PC-3 (cell line): Measurements from ENCODE around the gene KLF13. TPM values are rescaled to one million over a fixed set of nuclear protein-coding genes. Genes with fewer than 3 reads are reported as not detected.

Experiments
- ATAC-seq: fragments of 200-7000 bp; cut with Tn5 transposase; 2 replicates; pipeline ENCODE4 v1.9.1; 2020; ENCODE audit warnings: mild to moderate bottlenecking, moderate library complexity
- BruUV-seq: library from RNA; stranded (reverse); fragments of 400-500 nt; replicated peaks from 2 replicates; lab custom pipeline; 2021; lab: Mats Ljungman, UMichigan
- CTCF ChIA-PET: fragments of 300-600 bp; sonication (Branson Sonifier 250); formaldehyde crosslinking; loops from one replicate; lab custom pipeline; 2022; ENCODE audit warnings: antibody characterized with exemption; lab: Charles Lee
- POLR2A ChIA-PET: fragments of 300-600 bp; sonication (Branson Sonifier 250); formaldehyde crosslinking; loops from one replicate; lab custom pipeline; 2022; ENCODE audit warnings: antibody characterized with exemption; ENCODE audit not compliant: unreplicated experiment; lab: Charles Lee
- DNase-seq: peaks from one replicate; pipeline ENCODE4 v3.0.0-alpha.2; 2015
- H2AFZ ChIP-seq: fragments of 300-600 bp; sonication (generic); 2 replicates; pipeline ENCODE4 v1.6.0; 2016; ENCODE audit warnings: antibody characterized with exemption, low read length
- H3F3A ChIP-seq: fragments of 300-600 bp; sonication (generic); one replicate; pipeline ENCODE4 v1.6.0; 2017; ENCODE audit warnings: antibody characterized with exemption, low read length, control low read depth, mild to moderate bottlenecking; ENCODE audit not compliant: unreplicated experiment
- H3K27ac ChIP-seq: fragments of 300-600 bp; sonication (generic); 2 replicates; pipeline ENCODE4 v1.5.1; 2016; ENCODE audit warnings: mild to moderate bottlenecking, low read length
- H3K27me3 ChIP-seq: fragments of 300-600 bp; sonication (generic); 2 replicates; pipeline ENCODE4 v1.6.1; 2016; ENCODE audit warnings: low read length, mixed read lengths
- H3K36me3 ChIP-seq: fragments of 300-600 bp; sonication (generic); 2 replicates; pipeline ENCODE4 v1.6.1; 2016; ENCODE audit warnings: low read depth, mixed run types, low read length, mixed read lengths
- H3K4me1 ChIP-seq: fragments of 300-600 bp; sonication (generic); 2 replicates; pipeline ENCODE4 v1.5.1; 2016; ENCODE audit warnings: low read length; ENCODE audit not compliant: insufficient read depth
- H3K4me2 ChIP-seq: fragments of 300-600 bp; sonication (generic); 2 replicates; pipeline ENCODE4 v1.6.0; 2016; ENCODE audit warnings: low read length
- H3K4me3 ChIP-seq: fragments of 300-600 bp; sonication (generic); 2 replicates; pipeline ENCODE4 v1.5.1; 2016; ENCODE audit warnings: mild to moderate bottlenecking, low read length, mixed read lengths
- H3K79me2 ChIP-seq: fragments of 300-600 bp; sonication (generic); 2 replicates; pipeline ENCODE4 v1.6.1; 2017; ENCODE audit warnings: low read length, mixed read lengths
- H3K9ac ChIP-seq: fragments of 300-600 bp; sonication (generic); 2 replicates; pipeline ENCODE4 v1.6.0; 2016; ENCODE audit warnings: mild to moderate bottlenecking, low read length
- H3K9me2 ChIP-seq: fragments of 300-600 bp; sonication (generic); replicated peaks from 2 replicates; pipeline ENCODE4 v1.6.1; 2016; ENCODE audit warnings: mixed run types, low read length, mixed read lengths
- H3K9me3 ChIP-seq: fragments of 300-600 bp; sonication (generic); 2 replicates; pipeline ENCODE4 v1.6.1; 2016; ENCODE audit warnings: low read length, mixed read lengths
- H4K20me1 ChIP-seq: fragments of 300-600 bp; sonication (generic); 2 replicates; pipeline ENCODE4 v1.6.1; 2016; ENCODE audit warnings: low read length, mixed read lengths
- EZH2 ChIP-seq: fragments of 300-600 bp; sonication (generic); IDR thresholded peaks from one replicate; pipeline ENCODE4 v1.6.1; 2017; ENCODE audit warnings: antibody characterized with exemption, mild to moderate bottlenecking, low read length; ENCODE audit not compliant: unreplicated experiment
- EZH2phosphoT487 ChIP-seq: fragments of 300-600 bp; sonication (generic); IDR thresholded peaks from 2 replicates; pipeline ENCODE4 v1.6.1; 2018; ENCODE audit warnings: mild to moderate bottlenecking, antibody characterized with exemption, low read length, borderline replicate concordance
- intact Hi-C: fragments of 100-400 bp; cut with micrococcal nuclease; formaldehyde crosslinking; loops from 2 replicates; pipeline ENCODE4 v1.9.0; 2023
- total RNA-seq: library from RNA; depleted of rRNA; stranded (reverse); fragments of >200 nt; gene quantifications from 2 replicates; pipeline ENCODE4 v1.2.3, GENCODE V29; 2014
- TF ChIP-seq, protein P1 (sequence below): fragments of 300-600 bp; sonication (generic); conservative IDR thresholded peaks from 2 replicates; pipeline ENCODE4 v1.5.1; 2017; ENCODE audit warnings: antibody characterized with exemption, low read depth, mild to moderate bottlenecking, low read length

KLF13 gene
- total RNA-seq, 1 experiment from 2014 or later: 11.4 TPM

DNA sequence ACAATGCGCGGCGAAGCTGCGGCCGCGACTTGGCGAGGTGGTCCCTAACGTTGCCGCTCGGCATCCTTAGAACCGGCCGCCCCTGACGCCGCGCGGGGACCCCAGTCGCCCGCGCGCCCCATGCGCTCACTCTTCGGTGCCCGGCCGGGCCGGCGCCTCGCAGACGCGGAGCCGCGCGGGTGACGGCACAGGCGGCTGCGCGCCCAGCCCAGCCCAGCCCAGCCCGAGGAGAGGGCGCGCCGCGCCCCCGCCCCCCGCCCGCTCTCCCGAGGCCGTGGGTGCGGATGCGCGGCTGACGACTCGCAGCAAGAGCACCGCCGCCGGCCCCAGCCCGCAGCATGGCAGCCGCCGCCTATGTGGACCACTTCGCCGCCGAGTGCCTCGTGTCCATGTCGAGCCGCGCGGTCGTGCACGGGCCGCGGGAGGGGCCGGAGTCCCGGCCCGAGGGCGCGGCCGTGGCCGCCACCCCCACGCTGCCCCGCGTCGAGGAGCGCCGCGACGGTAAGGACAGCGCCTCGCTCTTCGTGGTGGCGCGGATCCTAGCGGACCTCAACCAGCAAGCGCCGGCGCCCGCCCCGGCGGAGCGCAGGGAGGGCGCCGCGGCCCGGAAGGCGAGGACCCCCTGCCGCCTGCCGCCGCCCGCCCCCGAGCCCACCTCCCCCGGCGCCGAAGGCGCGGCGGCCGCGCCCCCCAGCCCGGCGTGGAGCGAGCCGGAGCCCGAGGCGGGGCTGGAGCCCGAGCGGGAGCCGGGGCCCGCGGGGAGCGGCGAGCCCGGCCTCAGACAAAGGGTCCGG is 437 bp downstream of the KLF13 start:
- Histone ChIP-seq H4K20me1 (no peaks in the 10 kb centered on the region), H2AFZ (peak overlapping the region; percentile 71; the same call in 1 of the 2 replicates), H3K4me2 (peak overlapping the region; percentile 77), H3K27me3 (no peaks in the 10 kb centered on the region), H3K36me3 (no peaks in the 10 kb centered on the region), H3K9ac (no peak overlapping the region), H3K4me3 (peak overlapping the region; percentile 89), H3K79me2 (peaks cover 22% of the 10 kb centered on the region; the same call in 1 of the 2 replicates), H3K4me1 (peaks cover 10% of the 10 kb centered on the region; the same call in 1 of the 2 replicates), H3K9me2 (no peaks in the 10 kb centered on the region), H3K9me3 (no peaks in the 10 kb centered on the region), H3K27ac (no peak overlapping the region), H3F3A (no peaks in the 10 kb centered on the region)
- ATAC-seq (peak; percentile 46), DNase-seq (peak; percentile 55)
- intact Hi-C loops: loop anchor here (1.0 to 10.0 kb wide), 8 partner anchors 30 to 700 kb away; partner anchors contain the start of genes ARHGAP11B, MTMR10 and OTUD7A
- CTCF ChIA-PET: interaction anchor here (0.6 to 2.1 kb wide), 2 partner anchors 108 to 259 kb away, joined by 5 read pairs; no protein-coding TSS in a partner anchor
- no peak for TF ChIP-seq EZH2phosphoT487
- TF ChIP-seq EZH2: no peak
- TF ChIP-seq, protein P1, sequence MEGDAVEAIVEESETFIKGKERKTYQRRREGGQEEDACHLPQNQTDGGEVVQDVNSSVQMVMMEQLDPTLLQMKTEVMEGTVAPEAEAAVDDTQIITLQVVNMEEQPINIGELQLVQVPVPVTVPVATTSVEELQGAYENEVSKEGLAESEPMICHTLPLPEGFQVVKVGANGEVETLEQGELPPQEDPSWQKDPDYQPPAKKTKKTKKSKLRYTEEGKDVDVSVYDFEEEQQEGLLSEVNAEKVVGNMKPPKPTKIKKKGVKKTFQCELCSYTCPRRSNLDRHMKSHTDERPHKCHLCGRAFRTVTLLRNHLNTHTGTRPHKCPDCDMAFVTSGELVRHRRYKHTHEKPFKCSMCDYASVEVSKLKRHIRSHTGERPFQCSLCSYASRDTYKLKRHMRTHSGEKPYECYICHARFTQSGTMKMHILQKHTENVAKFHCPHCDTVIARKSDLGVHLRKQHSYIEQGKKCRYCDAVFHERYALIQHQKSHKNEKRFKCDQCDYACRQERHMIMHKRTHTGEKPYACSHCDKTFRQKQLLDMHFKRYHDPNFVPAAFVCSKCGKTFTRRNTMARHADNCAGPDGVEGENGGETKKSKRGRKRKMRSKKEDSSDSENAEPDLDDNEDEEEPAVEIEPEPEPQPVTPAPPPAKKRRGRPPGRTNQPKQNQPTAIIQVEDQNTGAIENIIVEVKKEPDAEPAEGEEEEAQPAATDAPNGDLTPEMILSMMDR: no peak
- POLR2A ChIA-PET: interaction anchor here (0.7 kb wide), 1 partner anchor 1781 kb away, joined by 4 read pairs; no protein-coding TSS in a partner anchor
- no TSS peak for BruUV-seq

DNA sequence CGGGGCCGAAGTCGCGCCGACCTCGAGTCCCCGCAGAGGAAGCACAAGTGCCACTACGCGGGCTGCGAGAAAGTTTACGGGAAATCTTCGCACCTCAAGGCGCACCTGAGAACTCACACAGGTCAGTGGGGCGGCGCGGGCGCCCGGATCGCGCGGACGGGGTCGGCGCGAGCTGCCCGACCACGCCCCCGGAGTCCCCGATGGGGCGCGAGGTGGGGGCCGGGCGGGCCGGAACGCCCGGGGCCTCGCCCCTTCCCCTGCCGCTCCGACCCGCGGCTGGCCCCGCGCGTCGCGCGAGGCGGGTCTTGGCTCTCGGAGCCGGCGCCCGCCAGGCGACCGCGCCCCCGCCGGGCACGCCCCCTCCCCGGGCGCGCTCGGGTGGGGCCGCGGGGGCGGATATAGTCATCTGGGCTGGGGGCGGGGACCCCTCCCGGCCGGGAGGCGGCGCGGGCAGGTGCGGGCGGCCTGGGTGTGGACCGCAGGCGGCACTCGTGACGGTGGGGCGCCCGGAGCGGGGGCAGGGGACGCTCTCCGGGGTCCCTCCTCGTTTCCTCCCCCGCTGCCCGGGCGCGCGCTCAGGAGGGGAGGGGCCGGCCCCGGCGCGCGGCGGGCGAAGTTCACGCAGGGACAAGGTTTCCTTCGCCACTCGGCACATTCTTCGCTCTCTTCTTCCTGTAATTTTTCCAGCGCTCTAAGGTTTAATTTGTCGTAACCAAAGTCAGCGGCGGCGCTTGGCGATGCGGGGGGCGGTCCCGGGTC is 1.2 kb downstream of the KLF13 start:
- BruUV-seq: no TSS peak
- H3K9ac ChIP-seq: peak overlapping the region; percentile 50
- H3K9me3 ChIP-seq: no peaks in the 10 kb centered on the region
- peak overlapping the region; percentile 76 for H2AFZ ChIP-seq
- no peaks in the 10 kb centered on the region for H3K9me2 ChIP-seq
- DNase-seq (peak; percentile 56), ATAC-seq (peak; percentile 0)
- H4K20me1 ChIP-seq: no peaks in the 10 kb centered on the region
- ChIA-PET POLR2A (no interaction called here), CTCF (no interaction called here)
- H3K27ac ChIP-seq: no peak overlapping the region
- H3K79me2 ChIP-seq: peaks cover 22% of the 10 kb centered on the region; the same call in 1 of the 2 replicates
- intact Hi-C loops: loop anchor here (1.0 to 10.0 kb wide), 8 partner anchors 31 to 701 kb away; partner anchors contain the start of genes ARHGAP11B, MTMR10 and OTUD7A
- peaks cover 10% of the 10 kb centered on the region; the same call in 1 of the 2 replicates for H3K4me1 ChIP-seq
- H3K27me3 ChIP-seq: no peaks in the 10 kb centered on the region
- peak overlapping the region; percentile 78 for H3K4me3 ChIP-seq
- H3F3A ChIP-seq: no peaks in the 10 kb centered on the region
- TF ChIP-seq EZH2 (no peak), EZH2phosphoT487 (no peak)
- TF ChIP-seq, protein P1: no peak
- H3K36me3 ChIP-seq: no peaks in the 10 kb centered on the region
- H3K4me2 ChIP-seq: peak overlapping the region; percentile 90
